Measurements from ENCODE around the gene UBE2J1.
A peak's percentile ranks its signal among the peaks of the same experiment; 100 is the strongest.

The UBE2J1 gene

DNA sequence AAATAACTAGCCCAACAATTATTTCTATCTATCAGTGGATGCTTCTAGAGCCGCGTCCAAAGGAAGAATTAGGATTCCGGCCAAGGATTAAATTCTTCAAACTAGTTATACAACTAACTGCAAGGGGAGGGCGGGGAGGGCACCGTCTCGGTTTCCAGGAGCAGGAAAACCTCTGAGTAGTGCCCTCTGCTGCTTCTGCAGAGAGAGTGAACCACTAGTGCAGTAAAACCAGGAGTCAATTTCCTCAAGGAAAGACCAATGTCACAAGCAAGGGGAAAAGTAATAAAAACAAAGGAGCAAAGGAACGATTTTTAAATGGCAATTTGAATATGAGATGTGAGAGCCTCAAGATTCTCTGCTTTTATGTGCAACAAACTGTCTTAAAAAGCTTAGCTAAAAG lies 16.5 kb upstream of the UBE2J1 start:
- in situ Hi-C loops (cut with MboI; ENCODE audit: low pct_unique_long_range_greater_than_20kb, low sequenced_read_pairs): no loop called here
- no peak for DNase-seq

DNA sequence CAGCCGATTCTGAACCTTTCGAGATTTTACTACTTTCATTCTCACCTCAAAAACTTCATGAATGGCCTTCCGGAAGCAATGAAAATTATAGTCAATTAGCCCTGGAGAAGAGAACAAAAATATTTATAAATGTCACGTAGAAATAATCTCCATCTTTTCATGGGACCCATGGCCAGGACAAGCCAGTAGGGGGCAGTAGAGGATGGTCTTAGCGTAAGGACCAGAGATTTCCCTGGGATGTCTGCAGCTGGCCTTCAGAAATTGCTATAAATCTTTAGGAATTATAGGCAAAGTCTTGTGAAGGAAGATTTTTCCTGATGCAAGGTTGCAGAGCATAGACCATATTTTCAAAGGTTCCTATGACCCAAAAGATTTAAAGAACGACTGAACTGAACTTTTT lies 15.6 kb upstream of the UBE2J1 start:
- in situ Hi-C loops (cut with MboI; ENCODE audit: low pct_unique_long_range_greater_than_20kb, low sequenced_read_pairs): no loop called here
- DNase-seq: peak; percentile 52

DNA sequence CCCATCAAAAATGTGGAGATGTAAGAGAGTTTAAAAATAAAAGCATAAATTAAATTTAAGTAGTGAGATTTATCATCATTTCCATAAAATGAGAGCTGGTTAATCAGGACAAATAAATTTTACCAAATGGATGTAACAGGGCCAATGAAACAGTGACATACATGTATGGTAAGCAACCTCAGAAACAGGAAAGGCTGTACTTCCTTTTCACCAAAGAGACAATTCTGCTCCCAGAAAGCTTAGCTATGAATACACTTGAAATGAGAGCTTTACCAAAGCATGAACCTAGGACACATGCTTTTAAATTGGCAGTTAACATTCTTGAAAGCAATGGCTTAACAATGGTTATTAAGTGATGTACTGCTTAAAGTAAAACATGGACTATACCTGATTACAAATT lies 12.1 kb upstream of the UBE2J1 start:
- DNase-seq: no peak
- in situ Hi-C loops (cut with MboI; ENCODE audit: low pct_unique_long_range_greater_than_20kb, low sequenced_read_pairs): no loop called here

DNA sequence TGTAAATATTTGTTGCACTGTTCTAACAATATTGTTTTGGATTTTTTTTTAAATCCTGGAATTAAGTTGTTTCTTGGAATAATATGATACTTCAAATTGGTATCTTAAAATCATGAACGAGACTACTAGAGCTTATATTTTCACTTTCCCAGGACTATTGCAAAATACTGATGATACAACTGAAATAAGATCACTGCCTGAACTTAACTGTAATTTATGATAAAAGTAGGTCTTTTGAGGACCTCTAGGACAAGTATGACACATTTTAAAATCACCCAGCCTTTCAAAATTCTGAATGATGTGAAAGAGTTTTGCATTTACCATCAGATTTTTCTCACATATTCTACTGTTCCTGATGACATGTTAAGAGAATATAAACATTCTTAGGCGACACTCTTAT lies 8.6 kb upstream of the UBE2J1 start:
- no peak for DNase-seq

DNA sequence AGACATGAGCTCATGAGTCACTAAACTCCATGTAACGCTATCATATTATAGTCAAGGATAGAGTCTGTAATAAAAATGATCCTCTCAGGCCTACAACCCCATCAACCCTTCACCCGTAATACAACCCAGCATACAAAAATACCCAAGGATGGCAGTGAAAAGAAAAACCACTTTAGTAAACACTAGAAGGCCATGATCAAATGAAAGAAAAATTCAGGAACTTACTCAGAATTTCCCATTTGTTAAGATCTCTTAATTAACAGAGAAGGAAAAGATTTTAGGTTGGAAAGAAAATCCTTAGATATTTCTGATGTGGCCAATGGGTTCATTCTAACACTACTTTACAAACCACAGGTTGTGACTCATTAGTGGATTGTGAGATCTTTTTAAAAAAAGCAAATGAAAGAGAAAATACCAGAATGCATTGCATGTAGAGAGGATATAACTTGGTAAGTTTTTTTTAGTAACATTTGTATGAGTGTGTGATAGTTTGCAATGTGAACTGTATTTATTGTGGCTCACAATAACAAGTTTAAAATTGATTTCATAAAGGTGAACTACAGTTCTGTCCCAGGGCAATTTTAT lies 8.0 kb upstream of the UBE2J1 start:
- no peak for DNase-seq
- in situ Hi-C loops (cut with MboI; ENCODE audit: low pct_unique_long_range_greater_than_20kb, low sequenced_read_pairs): no loop called here

More for the DNA sequence above, 8.6 kb upstream of the UBE2J1 start:
- in situ Hi-C loops (cut with MboI; ENCODE audit: low pct_unique_long_range_greater_than_20kb, low sequenced_read_pairs): no loop called here

DNA sequence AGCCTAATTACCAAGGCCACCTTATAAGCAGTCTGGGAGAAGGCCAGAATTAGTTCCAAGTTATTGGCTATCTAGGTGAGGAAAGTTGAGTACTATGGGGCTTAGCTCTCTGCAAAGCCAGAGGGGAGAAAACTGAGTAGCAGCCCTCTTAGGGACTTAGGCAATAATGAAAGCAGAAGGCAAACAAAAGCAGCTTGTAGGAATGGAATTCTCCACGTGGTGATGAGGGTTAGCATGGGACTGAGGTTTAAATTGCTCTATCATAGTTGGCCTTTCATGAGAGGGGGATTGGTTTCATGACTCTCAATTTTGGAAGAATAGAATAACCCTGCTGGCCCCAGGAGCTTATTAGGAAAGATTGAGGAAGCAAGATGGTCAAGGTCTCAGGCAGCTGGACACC lies 7.0 kb upstream of the UBE2J1 start:
- DNase-seq: no peak
- in situ Hi-C loops (cut with MboI; ENCODE audit: low pct_unique_long_range_greater_than_20kb, low sequenced_read_pairs): no loop called here

DNA sequence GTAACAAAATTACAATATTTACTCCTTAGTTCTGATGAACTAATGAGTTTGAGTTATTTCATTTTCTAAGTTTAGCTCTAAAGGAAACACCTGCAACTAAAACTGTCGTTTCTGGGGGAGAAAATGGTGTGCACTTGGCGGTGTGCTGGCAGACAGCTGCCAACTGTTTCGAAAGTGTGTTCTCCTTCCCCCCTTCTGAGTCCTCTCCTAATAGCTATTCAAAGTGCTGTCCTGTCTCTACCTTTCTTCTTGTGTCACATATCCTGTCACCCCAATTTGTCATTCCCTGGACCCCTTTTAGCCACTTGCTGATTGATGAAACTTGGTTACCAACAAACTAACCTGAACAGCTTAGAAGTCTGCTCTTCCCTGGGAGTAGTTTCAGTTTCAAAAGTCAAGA lies 4.9 kb upstream of the UBE2J1 start:
- in situ Hi-C loops (cut with MboI; ENCODE audit: low pct_unique_long_range_greater_than_20kb, low sequenced_read_pairs): no loop called here

DNA sequence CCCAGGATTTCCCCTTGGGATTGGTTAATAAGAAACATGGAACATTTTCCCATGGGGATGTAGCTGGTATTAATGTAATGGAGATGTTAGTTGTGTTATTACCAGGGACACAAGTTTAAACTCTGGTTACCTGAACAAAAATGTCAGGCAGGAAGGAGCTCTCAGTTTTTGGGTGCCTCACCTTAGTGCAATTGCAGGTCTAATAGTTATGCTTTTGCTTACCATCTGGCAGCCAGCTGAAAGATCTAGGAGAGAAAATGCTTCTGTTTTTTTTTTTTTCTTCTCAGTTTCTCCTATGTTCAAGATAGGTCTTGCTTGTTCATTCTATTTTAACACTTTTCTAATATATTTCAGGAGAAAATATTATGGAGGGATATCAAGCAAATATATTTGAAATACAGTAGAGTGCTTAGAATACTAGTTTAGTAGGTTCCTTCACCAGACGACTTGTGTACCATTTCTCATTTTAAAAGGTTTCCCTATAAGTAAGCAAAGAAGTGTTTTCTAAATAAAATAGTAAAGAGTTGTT lies 4.2 kb upstream of the UBE2J1 start:
- in situ Hi-C loops (cut with MboI; ENCODE audit: low pct_unique_long_range_greater_than_20kb, low sequenced_read_pairs): no loop called here
- DNase-seq: no peak

More for the DNA sequence above, 4.9 kb upstream of the UBE2J1 start:
- DNase-seq: peak; percentile 41

DNA sequence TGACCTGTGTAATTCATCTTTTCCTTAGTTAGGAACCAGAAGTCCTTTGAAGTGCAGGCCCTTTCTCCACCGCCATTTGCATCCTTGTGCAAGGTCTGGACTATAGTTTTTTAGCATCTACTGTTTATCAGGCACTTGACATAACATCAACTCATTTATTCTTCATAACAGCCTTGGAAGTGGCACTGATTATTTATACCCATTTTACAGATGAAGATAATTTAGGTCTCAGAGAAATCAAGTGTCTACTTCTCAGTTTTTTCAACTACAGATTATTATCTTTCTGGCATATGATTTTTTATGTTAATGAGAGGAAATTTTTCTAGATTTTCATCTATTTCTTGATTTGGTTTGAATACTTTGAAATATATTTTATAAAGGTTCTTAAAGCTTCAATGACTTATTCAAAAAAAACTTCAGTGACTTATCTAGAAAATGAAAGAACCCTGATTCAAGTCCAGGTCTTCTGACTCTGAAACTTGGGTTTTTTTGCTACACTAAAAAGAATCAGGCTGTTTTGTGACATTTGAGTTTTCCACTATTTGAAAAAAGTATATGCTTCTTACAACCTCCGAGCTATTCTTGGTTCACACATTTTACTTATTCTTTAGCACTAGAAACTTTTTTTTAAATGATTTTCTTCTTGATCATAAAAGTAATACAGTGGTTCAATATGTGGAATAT lies 3.1 kb upstream of the UBE2J1 start:
- no peak for DNase-seq
- in situ Hi-C loops (cut with MboI; ENCODE audit: low pct_unique_long_range_greater_than_20kb, low sequenced_read_pairs): no loop called here

DNA sequence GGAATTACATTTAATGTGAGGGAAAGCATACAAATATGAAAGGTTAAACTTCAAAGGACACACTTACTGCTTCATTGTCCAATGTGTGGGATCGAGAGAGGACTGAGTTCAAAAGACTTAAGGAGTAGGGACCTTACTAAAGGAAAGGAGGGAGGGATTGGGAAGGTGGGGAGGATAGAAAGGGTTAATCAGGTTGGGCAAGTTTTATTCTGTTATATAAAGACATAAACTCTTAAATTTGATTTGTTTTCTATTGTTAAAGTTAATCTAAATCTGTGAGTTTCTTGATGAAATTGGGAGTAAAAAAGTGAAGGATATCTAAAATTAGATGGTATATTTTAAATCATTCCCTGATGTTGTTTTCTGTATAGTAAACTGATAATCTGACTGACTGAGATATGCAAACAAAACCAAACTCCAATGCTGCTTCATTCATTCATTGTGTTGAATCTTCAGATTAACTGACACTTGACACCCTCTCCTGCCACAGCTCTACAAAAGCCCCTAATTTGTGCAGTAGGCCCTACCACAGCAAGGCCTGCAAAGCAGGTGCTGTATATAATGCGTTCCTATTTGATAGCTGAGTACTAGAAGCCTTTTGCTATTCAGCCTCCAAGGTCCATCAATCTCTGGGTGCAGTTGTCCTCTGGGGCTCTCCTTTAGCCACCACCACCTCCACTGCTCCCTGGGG lies 1.3 kb upstream of the UBE2J1 start:
- DNase-seq: no peak
- in situ Hi-C loops (cut with MboI; ENCODE audit: low pct_unique_long_range_greater_than_20kb, low sequenced_read_pairs): no loop called here

DNA sequence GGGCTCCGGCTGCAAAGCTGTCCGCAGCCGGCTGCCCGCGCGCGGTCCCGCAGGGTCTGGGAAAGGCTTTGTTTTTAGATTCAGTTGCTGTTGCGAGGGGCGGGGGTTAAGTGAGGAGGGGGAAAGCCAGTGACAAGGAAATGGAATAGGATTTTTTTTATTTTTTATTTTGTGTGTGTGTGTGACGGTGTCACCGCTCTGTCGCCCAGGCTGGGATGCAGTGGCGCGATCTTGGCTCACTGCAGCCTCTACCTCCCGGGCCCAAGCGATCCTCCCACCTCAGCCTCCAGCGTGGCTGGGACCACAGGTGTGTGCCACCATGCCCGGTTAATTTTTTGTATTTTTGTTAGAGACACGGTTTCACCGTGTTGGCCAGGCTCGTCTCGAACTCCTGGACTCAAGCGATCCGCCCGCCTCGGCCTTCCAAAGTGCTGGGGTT lies 615 bp upstream of the UBE2J1 start:
- in situ Hi-C loops (cut with MboI; ENCODE audit: low pct_unique_long_range_greater_than_20kb, low sequenced_read_pairs): no loop called here
- DNase-seq: no peak

DNA sequence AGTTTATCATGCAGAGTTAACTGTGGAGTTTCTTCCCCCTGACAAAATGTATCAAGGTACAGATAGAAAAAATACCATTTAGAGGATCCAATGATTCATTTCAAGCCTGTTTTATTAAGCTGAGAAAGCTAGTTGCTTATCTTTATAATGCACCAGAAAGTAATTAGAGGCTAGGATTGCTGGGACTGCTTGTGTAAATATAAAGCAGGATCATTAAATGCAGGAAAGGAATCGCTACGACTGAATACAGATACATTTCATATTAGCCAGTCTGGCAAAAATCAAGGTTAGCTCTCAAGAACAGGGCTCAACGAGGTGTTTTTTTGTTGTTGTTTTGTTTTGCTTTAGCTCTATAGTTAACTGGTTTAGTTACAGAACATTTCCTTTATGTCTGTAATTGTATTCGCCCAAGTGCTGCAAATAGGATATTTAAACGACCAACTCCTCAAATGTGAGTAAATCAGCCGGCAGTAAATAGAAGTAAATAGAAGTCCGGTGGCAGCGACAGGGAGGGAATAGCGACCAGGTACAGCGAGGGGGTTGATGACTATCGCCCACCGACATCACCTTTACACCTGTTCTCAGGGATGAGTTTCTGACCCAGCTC lies 748 bp downstream of the UBE2J1 start:
- in situ Hi-C loops (cut with MboI; ENCODE audit: low pct_unique_long_range_greater_than_20kb, low sequenced_read_pairs): no loop called here
- DNase-seq: peak; percentile 37

DNA sequence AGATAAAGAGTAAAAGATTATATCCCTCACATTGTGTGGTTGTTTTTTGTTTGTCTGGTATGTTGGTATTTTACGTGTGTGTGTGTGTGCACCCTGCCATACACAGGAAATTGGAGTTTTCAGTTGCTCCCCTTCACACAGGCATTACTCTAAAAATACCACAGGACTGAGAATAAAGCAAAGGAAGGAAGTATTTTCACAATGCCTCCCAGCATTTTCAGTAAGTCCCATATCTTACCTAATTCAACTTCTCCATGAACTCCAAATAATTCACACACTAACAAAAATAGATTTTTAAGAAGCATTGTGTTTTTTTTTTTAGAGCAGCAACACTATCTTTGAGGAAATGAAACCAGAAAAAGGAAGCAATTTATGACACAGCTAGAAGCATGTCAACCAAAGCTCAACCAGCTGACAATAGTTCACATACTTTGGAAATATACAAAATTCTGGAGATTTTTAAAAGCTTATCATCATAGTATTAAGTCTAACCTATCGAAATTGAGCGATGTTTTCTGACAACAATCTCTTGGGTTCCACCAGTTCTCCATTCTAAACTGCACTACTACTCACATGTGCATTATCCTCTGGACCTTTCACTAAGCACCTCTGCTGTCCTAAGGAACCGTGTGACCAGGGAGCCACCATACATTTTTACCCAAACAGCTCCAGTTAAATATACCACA lies 2.1 kb downstream of the UBE2J1 start:
- DNase-seq: peak; percentile 85
- in situ Hi-C loops (cut with MboI; ENCODE audit: low pct_unique_long_range_greater_than_20kb, low sequenced_read_pairs): no loop called here

DNA sequence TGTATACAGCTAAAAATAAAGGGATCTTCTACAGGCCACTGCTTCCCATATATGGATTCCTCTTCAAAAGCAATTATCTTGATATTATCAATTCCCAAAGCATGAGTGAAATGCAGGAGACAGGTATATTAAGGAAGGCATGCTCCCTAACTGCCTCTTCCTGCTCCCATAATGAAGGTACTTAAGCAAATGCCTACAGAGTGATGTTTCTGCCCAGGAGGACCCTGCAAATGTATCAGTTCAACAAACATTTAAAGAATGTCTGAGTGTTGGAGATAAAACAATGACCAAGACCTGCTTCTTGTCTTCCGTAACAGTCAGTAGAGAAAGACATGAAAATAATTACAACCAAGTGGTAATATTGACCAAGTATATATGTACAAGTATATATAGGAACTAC lies 4.2 kb downstream of the UBE2J1 start:
- in situ Hi-C loops (cut with MboI; ENCODE audit: low pct_unique_long_range_greater_than_20kb, low sequenced_read_pairs): no loop called here
- no peak for DNase-seq

DNA sequence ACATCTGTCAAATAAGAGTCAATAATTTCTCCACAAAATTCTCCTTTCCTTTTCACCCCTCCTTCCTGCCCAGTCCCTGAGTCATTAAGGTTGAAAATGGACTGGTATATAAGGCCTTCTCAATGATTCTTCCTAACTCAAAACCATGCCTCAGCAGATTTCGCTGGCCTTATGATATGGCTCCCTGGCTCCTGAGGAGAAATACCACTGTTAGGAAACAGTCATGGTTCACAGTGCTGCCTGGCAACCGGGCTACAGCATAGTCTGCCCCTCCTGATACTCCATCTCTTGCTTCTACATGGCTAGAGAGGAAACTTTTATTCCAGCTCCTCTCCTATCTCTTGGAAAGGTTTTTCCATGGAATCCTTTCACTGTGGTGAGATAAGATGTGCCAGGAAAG lies 4.7 kb downstream of the UBE2J1 start:
- no peak for DNase-seq
- in situ Hi-C loops (cut with MboI; ENCODE audit: low pct_unique_long_range_greater_than_20kb, low sequenced_read_pairs): no loop called here

DNA sequence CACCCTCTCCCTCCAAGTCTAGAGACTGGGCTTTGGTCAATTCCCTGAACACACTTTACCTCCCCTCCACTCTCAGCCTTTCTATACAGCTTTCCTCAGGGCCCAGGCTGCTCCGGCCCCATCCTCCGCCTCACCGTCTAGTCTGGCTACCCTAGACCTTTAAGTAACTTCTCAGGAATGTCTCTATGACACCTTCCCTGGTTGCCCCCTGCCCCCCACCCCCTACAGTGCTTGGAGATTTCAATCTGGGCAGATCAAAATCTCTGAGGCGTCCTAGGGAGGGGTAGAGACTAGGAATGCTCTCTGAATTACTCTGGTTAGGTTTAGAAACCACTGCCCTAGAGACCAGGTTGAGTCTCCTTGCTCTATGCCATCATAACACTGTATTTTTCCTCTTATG lies 6.1 kb downstream of the UBE2J1 start:
- no peak for DNase-seq
- in situ Hi-C loops (cut with MboI; ENCODE audit: low pct_unique_long_range_greater_than_20kb, low sequenced_read_pairs): no loop called here

DNA sequence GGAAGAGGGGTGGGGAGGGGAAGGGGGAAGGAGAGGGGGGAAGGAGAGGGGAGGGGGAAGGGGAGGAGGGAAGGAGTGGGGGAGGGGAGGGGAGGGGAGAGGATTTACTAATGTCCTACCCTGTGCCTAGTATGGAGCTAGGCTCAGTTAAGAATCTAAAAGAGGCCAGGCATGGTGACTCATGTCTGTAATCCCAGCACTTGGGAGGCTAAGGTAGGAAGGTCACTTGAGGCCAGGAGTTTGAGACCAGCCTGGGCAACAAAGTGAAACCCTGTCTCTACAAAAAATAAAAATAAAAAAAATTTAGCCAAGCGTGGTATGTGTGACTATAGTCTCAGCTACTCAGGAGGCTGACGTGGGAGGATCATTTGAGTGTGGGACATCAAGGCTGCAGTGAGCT lies 13.0 kb downstream of the UBE2J1 start:
- in situ Hi-C loops (cut with MboI; ENCODE audit: low pct_unique_long_range_greater_than_20kb, low sequenced_read_pairs): no loop called here
- no peak for DNase-seq

DNA sequence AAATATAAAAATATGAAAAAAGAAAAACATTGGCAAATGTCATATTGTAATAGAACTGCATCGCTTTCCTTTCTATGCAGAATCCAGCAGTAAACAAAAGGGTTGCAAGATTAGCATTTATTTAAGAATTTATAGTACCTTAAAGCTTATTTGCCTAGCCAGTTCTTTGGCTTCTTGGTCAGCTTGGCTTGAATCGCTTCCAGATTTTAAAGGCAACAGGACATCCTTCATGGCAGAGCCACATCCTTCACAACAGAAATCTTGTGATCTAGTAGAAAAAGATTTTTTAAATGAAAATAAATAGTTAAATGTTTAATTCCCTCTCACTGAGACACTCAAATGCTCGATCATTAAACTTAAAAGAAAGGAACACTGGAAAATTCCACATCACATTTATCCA lies 17.4 kb downstream of the UBE2J1 start:
- DNase-seq: no peak
- in situ Hi-C loops (cut with MboI; ENCODE audit: low pct_unique_long_range_greater_than_20kb, low sequenced_read_pairs): no loop called here

DNA sequence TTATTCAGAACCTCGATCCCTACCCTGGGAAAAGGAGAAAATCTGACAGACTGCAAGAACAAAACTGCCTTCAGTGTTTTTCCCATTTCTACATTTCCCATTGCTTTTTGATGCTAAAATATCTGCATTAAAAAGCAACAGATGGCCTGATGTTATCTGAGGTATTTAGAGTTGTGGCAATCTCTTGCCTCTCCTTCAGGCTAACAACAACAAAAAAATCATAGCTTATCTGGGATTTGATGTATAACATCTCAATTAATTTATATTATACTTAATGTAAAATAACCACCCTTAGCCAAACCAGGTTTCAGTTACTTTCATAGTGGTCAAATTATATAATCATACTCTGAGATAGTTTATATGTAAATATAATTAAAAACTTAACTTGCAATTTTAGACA lies 21.6 kb downstream of the UBE2J1 start:
- in situ Hi-C loops (cut with MboI; ENCODE audit: low pct_unique_long_range_greater_than_20kb, low sequenced_read_pairs): no loop called here
- no peak for DNase-seq

DNA sequence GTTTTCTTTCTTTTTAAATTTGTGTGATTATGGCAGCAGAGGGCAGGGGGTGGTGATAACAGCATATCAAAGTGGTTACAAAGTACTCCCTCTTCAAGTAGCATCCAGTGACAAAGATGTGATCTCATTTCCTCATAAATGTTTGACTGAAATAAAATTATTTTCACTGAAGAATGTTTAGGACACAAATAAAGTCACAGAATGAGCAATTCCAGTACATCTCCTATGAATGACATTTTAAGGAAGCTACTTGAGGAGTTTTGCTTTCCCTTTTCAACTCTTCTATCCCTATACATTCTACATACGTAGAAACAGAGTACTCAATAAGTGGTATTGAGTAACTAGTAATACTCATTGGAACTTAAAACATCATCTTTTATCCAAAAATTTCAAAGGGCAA lies 23.5 kb downstream of the UBE2J1 start:
- no peak for DNase-seq
- in situ Hi-C loops (cut with MboI; ENCODE audit: low pct_unique_long_range_greater_than_20kb, low sequenced_read_pairs): no loop called here
